Body of pancreas (tissue), 4 donors: ENCODE data around the gene FAM222A.

Experiments used
- CTCF ChIP-seq, 7 experiments: fragments of 450-650 bp in 4 of 7; fragments of 200-600 bp in 3 of 7; sonication (generic) in 3 of 7; IDR thresholded peaks; one replicate each; pipeline ENCODE4 v1.5.1; 2016 to 2019; ENCODE audit warnings: antibody characterized with exemption in 7 of 7
- POLR2A ChIP-seq, 3 donors: fragments of 450-650 bp; IDR thresholded peaks; one replicate each; pipeline ENCODE4 v1.6.1; 2016; ENCODE audit warnings: antibody characterized with exemption in 3 of 3, mild to moderate bottlenecking in 2 of 3

- TF ChIP-seq CTCF (IDR thresholded peaks at IDR 0.05) (no peak), POLR2A (IDR thresholded peaks at IDR 0.05) (no peak)
Observed at GRCh38 chr12:109706398-109706746, 7.3 kb upstream of the FAM222A start.
